Muscle layer of duodenum (tissue), 2 donors: Measurements from ENCODE around the gene KRT6A.

ENCODE experiments used
- H3K27ac ChIP-seq: one replicate; pipeline ENCODE4 v1.7.0; 2013; ENCODE audit warnings: mild to moderate bottlenecking, low read length
- H3K27me3 ChIP-seq: one replicate; pipeline ENCODE4 v1.7.0; 2013; ENCODE audit warnings: low read depth, mild to moderate bottlenecking, control low read depth, low read length
- H3K36me3 ChIP-seq, 2 donors: one replicate each; pipeline ENCODE4 v1.7.0; 2013; ENCODE audit warnings: low read length in 2 of 2, control low read depth in 1 of 2, mild to moderate bottlenecking in 1 of 2; ENCODE audit not compliant: insufficient read depth in 2 of 2, control insufficient read depth in 1 of 2
- H3K4me1 ChIP-seq, 2 donors: one replicate each; pipeline ENCODE4 v1.7.0; 2013; ENCODE audit warnings: low read length in 2 of 2, mild to moderate bottlenecking in 2 of 2, control low read depth in 1 of 2, moderate library complexity in 1 of 2; ENCODE audit not compliant: insufficient read depth in 2 of 2, control insufficient read depth in 1 of 2
- H3K4me3 ChIP-seq, 2 donors: one replicate each; pipeline ENCODE4 v1.7.0; 2013; ENCODE audit warnings: low read length in 2 of 2, low read depth in 1 of 2, mild to moderate bottlenecking in 1 of 2
- H3K9me3 ChIP-seq, 2 donors: one replicate each; pipeline ENCODE4 v1.7.0; 2013; ENCODE audit warnings: low read length in 2 of 2, control low read depth in 1 of 2, mild to moderate bottlenecking in 1 of 2; ENCODE audit not compliant: control insufficient read depth in 1 of 2
- donor health status: healthy.

Gene KRT6A

GRCh38 chr12:52493172-52493571 is at the start of gene KRT6A:
TSS of gene KRT6A (minus strand) at chr12:52493257. CDS start at chr12:52493188, 69 bp downstream.
- Histone ChIP-seq H3K9me3 (no peaks in the 10 kb centered on the region), H3K4me3 (no peak within 1 kb of the TSS), H3K36me3 (no peaks in the 10 kb centered on the region), H3K27me3 (no peaks in the 10 kb centered on the region), H3K4me1 (peaks cover 6 to 21% of the 10 kb centered on the region in 2 donors), H3K27ac (no peak within 1 kb of the TSS)

DNA sequence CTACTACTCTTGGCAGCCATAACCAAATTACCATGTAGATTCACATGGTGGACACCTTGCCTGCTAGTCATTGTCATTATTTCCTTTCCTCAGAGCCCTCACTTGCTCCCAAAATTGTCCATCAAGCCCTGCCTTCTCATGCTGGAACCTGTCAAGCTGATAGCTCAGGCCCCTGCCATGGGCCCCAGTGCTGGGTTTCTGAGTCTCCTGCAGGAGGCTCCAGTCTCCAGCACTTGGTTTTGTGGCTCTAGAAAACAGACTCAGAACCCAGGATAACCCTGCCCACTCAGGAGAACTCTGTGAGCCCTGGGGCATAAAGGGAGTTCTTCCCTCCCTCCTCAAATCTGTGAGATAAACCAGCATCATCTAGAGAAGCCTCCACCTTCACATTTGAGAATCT is 49.1 kb upstream of the KRT6A start:
- Histone ChIP-seq H3K9me3 (no peaks in the 10 kb centered on the region), H3K36me3 (no peaks in the 10 kb centered on the region), H3K4me3 (no peak overlapping the region), H3K27ac (no peak overlapping the region), H3K27me3 (no peaks in the 10 kb centered on the region), H3K4me1 (peaks cover 0 to 4% of the 10 kb centered on the region in 2 donors)

DNA sequence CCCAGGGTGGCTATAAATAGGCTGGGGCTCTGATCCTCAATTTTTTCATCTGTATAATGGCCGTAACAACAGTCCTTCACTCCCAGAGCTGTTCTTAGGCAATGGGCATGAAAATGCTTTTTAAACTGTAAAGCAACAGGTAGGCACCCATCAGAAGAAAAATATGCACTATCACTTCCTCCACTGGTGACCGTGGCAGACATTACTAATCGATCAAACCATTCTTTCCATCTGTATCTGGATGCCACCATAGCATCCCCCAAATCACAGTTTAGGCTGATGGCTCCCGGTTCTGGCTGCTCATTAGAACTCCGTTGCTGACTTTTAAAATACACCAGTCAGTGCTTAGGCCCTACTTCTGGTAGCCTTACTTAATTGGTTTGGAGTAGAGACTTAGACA is 48.7 kb upstream of the KRT6A start:
- H3K4me1 ChIP-seq, result peaks cover 0 to 4% of the 10 kb centered on the region in 2 donors
- H3K4me3 ChIP-seq, result no peak overlapping the region
- no peaks in the 10 kb centered on the region for H3K27me3 ChIP-seq
- no peak overlapping the region for H3K27ac ChIP-seq
- H3K36me3 ChIP-seq, result no peaks in the 10 kb centered on the region
- no peaks in the 10 kb centered on the region for H3K9me3 ChIP-seq

GRCh38 chr12:52540531-52540930 is 47.5 kb upstream of the KRT6A start:
- no peak overlapping the region for H3K4me3 ChIP-seq
- H3K36me3 ChIP-seq, result no peaks in the 10 kb centered on the region
- H3K4me1 ChIP-seq, result peaks cover 0 to 4% of the 10 kb centered on the region in 2 donors
- no peaks in the 10 kb centered on the region for H3K27me3 ChIP-seq
- no peak overlapping the region for H3K27ac ChIP-seq
- H3K9me3 ChIP-seq, result no peaks in the 10 kb centered on the region

GRCh38 chr12:52539821-52540173 is 46.7 kb upstream of the KRT6A start:
- H3K4me3 ChIP-seq, result no peak overlapping the region
- no peaks in the 10 kb centered on the region for H3K9me3 ChIP-seq
- no peak overlapping the region for H3K27ac ChIP-seq
- H3K27me3 ChIP-seq, result no peaks in the 10 kb centered on the region
- peaks cover 0 to 4% of the 10 kb centered on the region in 2 donors for H3K4me1 ChIP-seq
- H3K36me3 ChIP-seq, result no peaks in the 10 kb centered on the region

- no peak overlapping the region for H3K27ac ChIP-seq
- H3K4me3 ChIP-seq, result no peak overlapping the region
- no peaks in the 10 kb centered on the region for H3K36me3 ChIP-seq
- no peaks in the 10 kb centered on the region for H3K27me3 ChIP-seq
- peaks cover 0 to 4% of the 10 kb centered on the region in 2 donors for H3K4me1 ChIP-seq
- H3K9me3 ChIP-seq, result no peaks in the 10 kb centered on the region
Measured at GRCh38 chr12:52539083-52539820, 46.2 kb upstream of the KRT6A start.

DNA sequence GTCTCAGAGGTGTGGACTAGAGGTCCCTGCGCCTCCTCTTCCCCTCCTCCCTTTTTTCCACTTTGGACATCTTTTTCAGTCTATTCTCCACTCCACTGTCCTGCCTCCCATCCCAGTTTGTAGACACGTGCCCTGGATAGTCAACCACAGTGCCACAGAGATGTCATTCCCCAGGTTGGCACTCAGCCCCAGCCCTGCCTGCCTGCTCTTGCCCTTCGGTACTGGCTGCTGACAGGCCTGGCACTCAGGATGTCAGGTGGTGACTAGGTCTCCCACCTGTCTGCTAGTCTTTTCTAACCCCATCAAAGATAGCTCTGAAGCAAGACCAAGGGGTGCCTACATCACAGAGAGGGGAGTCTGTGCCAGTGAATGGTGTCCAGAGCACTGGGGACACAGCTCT is 44.0 kb upstream of the KRT6A start:
- no peaks in the 10 kb centered on the region for H3K9me3 ChIP-seq
- H3K4me3 ChIP-seq, result no peak overlapping the region
- no peaks in the 10 kb centered on the region for H3K27me3 ChIP-seq
- no peak overlapping the region for H3K27ac ChIP-seq
- H3K36me3 ChIP-seq, result no peaks in the 10 kb centered on the region
- peaks cover 0 to 4% of the 10 kb centered on the region in 2 donors for H3K4me1 ChIP-seq

DNA sequence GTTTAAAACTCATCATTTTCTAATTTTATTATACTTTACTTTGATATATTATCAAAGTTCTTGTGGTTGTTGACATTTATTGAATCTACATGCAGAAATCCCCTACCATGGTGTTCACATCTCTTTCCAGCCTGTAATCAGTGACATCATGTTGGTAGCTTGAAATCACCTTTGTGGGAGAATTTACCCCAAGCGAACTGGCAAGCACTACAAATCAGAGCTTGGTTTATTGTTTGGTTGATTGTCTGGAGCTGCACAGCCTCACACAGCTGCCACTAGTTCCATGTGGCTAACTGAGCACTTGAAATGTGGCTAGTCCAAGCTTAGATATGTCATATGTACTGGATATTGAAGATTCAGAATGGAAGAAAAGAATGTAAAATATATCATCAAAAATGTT is 42.5 kb upstream of the KRT6A start:
- Histone ChIP-seq H3K4me1 (peaks cover 0 to 4% of the 10 kb centered on the region in 2 donors), H3K27ac (no peak overlapping the region), H3K27me3 (no peaks in the 10 kb centered on the region), H3K4me3 (no peak overlapping the region), H3K36me3 (no peaks in the 10 kb centered on the region), H3K9me3 (no peaks in the 10 kb centered on the region)

GRCh38 chr12:52534482-52534881 is 41.4 kb upstream of the KRT6A start:
- H3K27ac ChIP-seq, result no peak overlapping the region
- H3K4me1 ChIP-seq, result peaks cover 0 to 4% of the 10 kb centered on the region in 2 donors
- H3K36me3 ChIP-seq, result no peaks in the 10 kb centered on the region
- no peaks in the 10 kb centered on the region for H3K27me3 ChIP-seq
- H3K4me3 ChIP-seq, result no peak overlapping the region
- no peaks in the 10 kb centered on the region for H3K9me3 ChIP-seq

DNA sequence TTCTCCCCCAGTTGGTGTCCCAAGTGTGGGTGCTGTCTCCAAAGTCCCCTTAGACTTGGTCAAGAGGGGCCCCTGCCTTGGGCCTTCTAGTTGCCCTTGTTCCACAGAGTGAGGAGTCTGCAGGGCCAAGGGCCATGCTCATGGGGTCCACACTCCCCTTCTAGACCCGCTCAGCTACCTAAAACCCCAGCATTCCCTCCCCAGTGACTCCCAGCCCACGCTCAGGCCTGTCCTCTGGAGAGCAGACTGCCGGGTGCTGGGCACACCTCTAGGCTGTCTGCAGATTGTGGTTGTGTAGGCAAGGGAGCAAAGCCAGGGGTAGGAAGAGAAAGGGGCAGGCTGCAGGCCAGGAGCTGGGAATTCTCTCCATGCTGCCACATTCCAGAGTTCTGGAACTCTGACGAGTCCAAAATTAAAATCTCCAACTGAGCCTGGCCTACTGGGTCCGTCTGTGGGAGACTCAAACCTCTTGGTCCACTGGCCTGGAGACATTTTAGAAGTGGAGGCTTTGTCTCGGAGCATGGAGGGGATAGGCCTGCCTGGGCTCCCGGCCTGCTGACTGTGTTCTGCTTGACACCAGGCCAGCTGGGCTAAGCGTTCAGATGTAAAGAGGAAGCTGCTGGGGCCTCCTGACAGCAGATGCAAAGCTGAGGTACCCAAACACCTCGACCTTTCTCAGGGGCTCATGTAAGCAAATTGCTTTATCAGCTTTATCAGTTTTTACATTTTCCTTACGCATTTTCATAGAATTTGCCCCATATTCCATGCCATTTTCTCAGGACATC is 40.8 kb upstream of the KRT6A start:
- no peaks in the 10 kb centered on the region for H3K9me3 ChIP-seq
- H3K27ac ChIP-seq, result no peak overlapping the region
- H3K27me3 ChIP-seq, result no peaks in the 10 kb centered on the region
- no peaks in the 10 kb centered on the region for H3K36me3 ChIP-seq
- peaks cover 0 to 2% of the 10 kb centered on the region in 2 donors for H3K4me1 ChIP-seq
- H3K4me3 ChIP-seq, result no peak overlapping the region

DNA sequence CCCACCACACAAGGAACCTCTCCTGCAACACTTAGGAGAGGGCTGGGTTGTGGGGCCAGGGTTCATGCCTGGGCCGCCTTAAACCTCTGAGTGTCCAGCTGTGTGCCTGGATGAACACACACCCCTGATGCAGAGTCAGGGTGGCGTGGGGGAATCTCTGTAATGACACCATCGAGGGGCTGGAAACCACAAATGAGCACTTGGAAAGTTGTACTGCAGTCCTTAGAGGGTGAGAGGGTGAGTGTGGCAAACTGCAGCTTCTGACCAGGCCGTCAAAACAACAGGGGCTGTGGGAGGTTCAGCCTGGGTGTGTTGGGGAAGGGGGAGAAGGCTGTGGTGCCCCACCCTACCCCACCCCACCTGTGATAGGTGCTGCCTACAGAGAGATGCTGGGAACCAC is 39.6 kb upstream of the KRT6A start:
- no peak overlapping the region for H3K27ac ChIP-seq

More for the DNA sequence above, 39.6 kb upstream of the KRT6A start:
- Histone ChIP-seq H3K27me3 (no peaks in the 10 kb centered on the region), H3K36me3 (no peaks in the 10 kb centered on the region), H3K4me3 (no peak overlapping the region), H3K9me3 (no peaks in the 10 kb centered on the region), H3K4me1 (no peaks in the 10 kb centered on the region)
